ENCODE measurements around the gene ZNF438. TPM values are rescaled to one million over a fixed set of nuclear protein-coding genes. Genes with fewer than 3 reads are reported as not detected.

Gene ZNF438
- total and polyA plus RNA-seq, 2 of the 4 experiments (the other 2 are of a cell fraction), result 1.8 to 2.9 TPM

DNA sequence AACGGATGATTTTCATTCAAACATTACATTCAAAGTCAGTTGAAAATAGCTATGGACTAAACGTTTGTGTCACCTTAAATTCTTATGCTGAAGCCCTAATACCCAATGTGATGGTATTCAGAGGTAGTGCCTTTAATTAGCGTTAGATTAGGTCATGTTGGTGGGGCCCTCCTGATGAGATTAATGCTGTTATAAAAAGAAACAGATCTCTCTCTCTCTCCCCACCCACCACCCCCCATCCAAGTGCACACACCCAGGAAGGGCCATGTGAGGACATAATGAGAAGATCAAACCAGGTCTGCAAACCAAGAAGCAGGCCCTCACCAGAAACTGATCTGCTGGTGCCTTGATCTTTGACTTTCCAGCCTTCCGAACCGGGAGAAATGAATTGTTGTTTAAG, 44.2 kb downstream of the ZNF438 start:
- no TSS peak for BruUV-seq (replicated peaks)
- dilution Hi-C loops (cut with HindIII; ENCODE audit: low sequenced_read_pairs, unreplicated experiment), result no loop called here
- H3K4me1 ChIP-seq (ENCODE audit: control insufficient read depth, insufficient read depth, low read length), result peaks cover 3% of the 10 kb centered on the region; the same call in 1 of the 2 replicates

More for the DNA sequence above, 44.2 kb downstream of the ZNF438 start:
- Histone ChIP-seq H3K4me2 (ENCODE audit: low read depth, low read length) (no peak overlapping the region), H4K91ac (ENCODE audit: insufficient read depth, low read depth, low read length) (peak overlapping the region; percentile 49; the same call in 1 of the 2 replicates), H3K14ac (replicated peaks; ENCODE audit: low read depth, low read length) (peak overlapping the region; percentile 37; the same call in 1 of the 2 replicates), H3K9me1 (ENCODE audit: insufficient read depth, low read length) (no peaks in the 10 kb centered on the region; the same call in 1 of the 2 replicates), H4K8ac (ENCODE audit: low read depth in 2 of 2, low read length in 2 of 2) (peak overlapping the region in 1 of 2 experiments; percentile 56; a peak in 1 of 4 replicates), H3K79me1 (ENCODE audit: low read depth in 1 of 2, low read length in 2 of 2) (peaks cover 8 to 35% of the 10 kb centered on the region in 2 experiments), H2BK20ac (ENCODE audit: low read depth, low read length) (peak overlapping the region; percentile 39; the same call in 1 of the 2 replicates), H3K27ac (ENCODE audit: insufficient read depth, low read length) (no peak overlapping the region), H3K18ac (ENCODE audit: low read depth, low read length) (peak overlapping the region; percentile 73; the same call in 1 of the 2 replicates), H3K36me3 (ENCODE audit: control insufficient read depth, insufficient read depth, low read length) (no peaks in the 10 kb centered on the region), H4K5ac (ENCODE audit: low read depth, low read length) (no peak overlapping the region), H2AK9ac (replicated peaks; ENCODE audit: low read depth, low read length, poor library complexity) (no peak overlapping the region), H2AK5ac (ENCODE audit: low read depth, low read length) (peak overlapping the region; percentile 76), H4K20me1 (ENCODE audit: insufficient read depth, low read length) (no peaks in the 10 kb centered on the region), H3K4ac (ENCODE audit: low read depth, low read length) (peak overlapping the region; percentile 36; the same call in 1 of the 2 replicates), H3K9ac (ENCODE audit: low read depth, low read length) (no peak overlapping the region), H2AFZ (replicated peaks; ENCODE audit: low read length, poor library complexity) (no peak overlapping the region), H2BK5ac (ENCODE audit: low read depth, low read length, poor library complexity, severe bottlenecking) (no peak overlapping the region), H2BK120ac (ENCODE audit: low read depth, low read length) (peak overlapping the region; percentile 37), H3K9me3 (ENCODE audit: control insufficient read depth, insufficient read depth, low read length) (no peaks in the 10 kb centered on the region), H2BK15ac (ENCODE audit: low read depth, low read length) (peak overlapping the region; percentile 88), H3K4me3 (ENCODE audit: insufficient read depth, low read depth, low read length) (no peak overlapping the region), H3K56ac (ENCODE audit: extremely low read depth, insufficient read depth, low read length) (no peak overlapping the region; the same call in 1 of the 2 replicates), H3K23ac (ENCODE audit: low read depth, low read length) (peak overlapping the region; percentile 31; the same call in 1 of the 2 replicates), H3K27me3 (ENCODE audit: control insufficient read depth, insufficient read depth, low read length) (no peaks in the 10 kb centered on the region)
- intact Hi-C loops (cut with micrococcal nuclease) (no loop called here), in situ Hi-C loops (cut with MboI; ENCODE audit: low sequenced_read_pairs) (no loop called here)
- DNase-seq, result no peak
- ChIA-PET CTCF (interaction anchor here (0.6 kb wide), 1 partner anchor 10 kb away, joined by 4 read pairs; no protein-coding TSS in a partner anchor), POLR2A (ENCODE audit: unreplicated experiment) (no interaction called here)
- no peak for ATAC-seq (ENCODE audit: low read depth)
- no CpG with 5 or more reads among the region's 5 CpGs for WGBS, 2 experiments (ENCODE audit: extremely low coverage in 2 of 2, insufficient read length in 1 of 2)
- no peak for TF ChIP-seq RFX5 (IDR thresholded peaks at IDR 0.05; ENCODE audit: low read depth, low read length)
- no peak for TF ChIP-seq CHD1 (IDR thresholded peaks at IDR 0.05; ENCODE audit: low read depth, low read length)
- no peak for TF ChIP-seq RAD21 (IDR thresholded peaks at IDR 0.05; ENCODE audit: low read length)
- TF ChIP-seq FOS (IDR thresholded peaks at IDR 0.05; ENCODE audit: low read depth, low read length), result no peak
- no peak for TF ChIP-seq MXI1 (IDR thresholded peaks at IDR 0.05; ENCODE audit: borderline replicate concordance, low read depth, low read length)
- no peak for TF ChIP-seq NFE2L2 (IDR thresholded peaks at IDR 0.05; ENCODE audit: low read depth, low read length)
- no peak for TF ChIP-seq MAZ (IDR thresholded peaks at IDR 0.05; ENCODE audit: borderline replicate concordance, low read depth, low read length)
- TF ChIP-seq RCOR1 (IDR thresholded peaks at IDR 0.05; ENCODE audit: insufficient replicate concordance, low read length), result no peak
- TF ChIP-seq CTCF (conservative IDR thresholded peaks at IDR 0.05; ENCODE audit: low read depth, low read length), result no peak
- no peak for TF ChIP-seq CEBPB (IDR thresholded peaks at IDR 0.05; ENCODE audit: low read depth, low read length)
- TF ChIP-seq MAFK (IDR thresholded peaks at IDR 0.05; ENCODE audit: low read depth, low read length), result no peak
